HEK293 (cell line): Measurements from ENCODE around the gene NKAIN4.

Source experiments
- CTCF ChIP-seq: fragments of 450-650 bp; formaldehyde crosslinking; IDR thresholded peaks from 2 replicates; pipeline ENCODE4 v1.5.1; 2016; ENCODE audit warnings: missing biosample characterization, missing genetic modification characterization
- ZNF274 ChIP-seq, 2 experiments: fragments of 200-500 bp in 1 of 2; fragments of 450-650 bp in 1 of 2; sonication (Bioruptor generic) in 1 of 2; formaldehyde crosslinking in 1 of 2; IDR thresholded peaks; 2 replicates each; pipeline versions ENCODE4 v1.5.1 to v1.6.1; 2014 to 2016; ENCODE audit warnings: borderline replicate concordance in 1 of 2, inconsistent platforms in 1 of 2, low read length in 1 of 2, missing biosample characterization in 1 of 2, missing genetic modification characterization in 1 of 2
- ZNF501 ChIP-seq: fragments of 450-650 bp; formaldehyde crosslinking; IDR thresholded peaks from 2 replicates; pipeline ENCODE4 v1.5.1; 2016; ENCODE audit warnings: missing biosample characterization, missing genetic modification characterization

GRCh38 chr20:63230800-63231268, 23.4 kb downstream of the NKAIN4 start:
- TF ChIP-seq ZNF501 (no peak), CTCF (tag by site-specific recombination) (peak; percentile 69), ZNF274 (IDR thresholded peaks at IDR 0.05; ENCODE audit: low read length) (no peak), ZNF274 (tag by site-specific recombination; IDR thresholded peaks at IDR 0.05; ENCODE audit: borderline replicate concordance) (no peak)
